DMS 273 treated with DMSO at 0.1 percent for 48 hours (cell line): ENCODE data around the gene PPFIA4.

Source experiments
- DNase-seq: peaks from one replicate; lab custom pipeline; 2025; lab: John Stamatoyannopoulos, UW

Gene PPFIA4

GRCh38 chr1:203084588-203085527 is 58.6 kb downstream of the PPFIA4 start:
- DNase-seq: no peak

GRCh38 chr1:203085528-203086406 is 59.5 kb downstream of the PPFIA4 start, which contains the start of gene MYOG:
MYOG (minus strand) TSS chr1:203086012; CDS start chr1:203085961, 51 bp downstream.
- DNase-seq: peak; percentile 74

GRCh38 chr1:203086992-203087763 is 60.9 kb downstream of the PPFIA4 start:
- DNase-seq: no peak

DNA sequence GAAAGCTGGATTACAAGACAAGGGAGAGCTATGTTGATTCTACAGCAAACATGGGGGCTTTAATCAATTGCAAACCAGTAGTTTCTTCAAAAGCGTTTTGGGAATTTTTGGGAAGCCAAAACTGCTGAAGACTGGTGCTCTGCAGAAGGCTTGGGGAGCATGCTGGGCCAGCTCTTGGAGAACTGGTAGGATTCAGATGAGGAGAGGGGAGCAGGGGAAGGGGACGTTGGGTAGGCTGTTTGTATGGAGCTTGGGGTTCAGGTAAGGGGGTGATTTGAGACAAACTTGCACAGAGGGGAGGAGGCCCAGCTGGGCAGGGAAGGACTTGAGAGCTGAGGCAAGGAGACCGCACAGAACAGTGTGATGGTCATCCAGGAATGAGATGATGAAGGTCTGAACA is 62.1 kb downstream of the PPFIA4 start:
- DNase-seq: no peak

DNA sequence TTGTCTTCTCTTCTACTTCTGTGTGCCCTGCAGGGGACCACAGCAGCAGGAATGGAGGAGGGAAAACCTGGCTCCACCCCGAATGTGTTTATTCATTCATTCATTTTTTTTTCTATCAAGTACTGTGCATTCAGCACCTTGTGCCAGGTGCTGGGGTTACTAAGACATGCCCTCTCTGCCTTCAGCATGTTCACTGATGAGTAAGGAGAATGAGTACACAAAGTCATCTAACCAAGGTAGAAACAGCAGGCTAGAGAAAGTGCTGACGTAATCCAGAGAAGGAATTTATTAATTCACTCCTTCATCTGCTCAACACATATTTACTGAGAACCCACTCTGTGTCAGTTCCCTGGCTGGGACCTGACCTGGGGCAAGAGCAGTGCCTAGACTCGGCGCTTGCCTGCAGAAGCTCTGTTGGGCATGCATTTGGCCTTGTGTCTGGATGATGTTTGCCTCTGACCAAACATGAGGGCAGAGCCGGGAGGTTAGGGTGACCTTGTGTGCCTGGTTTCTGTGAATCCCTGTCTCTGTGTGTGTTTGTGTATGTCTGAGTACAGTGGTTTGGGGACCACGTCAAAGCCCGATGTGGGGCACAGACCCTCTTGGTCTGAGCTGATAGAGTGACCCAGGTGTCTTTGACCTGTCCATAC is 62.8 kb downstream of the PPFIA4 start:
- DNase-seq: no peak

DNA sequence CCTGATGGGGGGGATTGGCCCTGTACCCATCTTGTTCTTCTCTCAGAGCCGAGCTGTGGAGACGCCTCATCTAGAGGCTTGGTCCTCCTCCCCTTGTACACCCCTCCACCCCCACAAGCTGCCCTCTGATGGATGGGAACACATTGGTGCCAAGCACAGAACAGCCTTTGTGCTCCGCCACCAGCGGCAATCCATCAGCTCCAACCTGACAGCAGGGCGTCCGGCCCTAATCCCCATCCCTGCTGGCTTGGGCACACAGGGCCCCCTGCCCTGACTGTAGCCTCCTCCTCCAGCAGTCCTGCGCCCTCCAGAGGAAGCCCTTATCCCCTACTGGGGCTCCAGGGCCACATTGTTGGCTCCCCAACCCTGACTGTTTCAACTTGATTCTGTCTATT is 63.4 kb downstream of the PPFIA4 start:
- no peak for DNase-seq

- no peak for DNase-seq
These were observed 64.3 kb downstream of the PPFIA4 start for GRCh38 chr1:203090421-203091198.

DNA sequence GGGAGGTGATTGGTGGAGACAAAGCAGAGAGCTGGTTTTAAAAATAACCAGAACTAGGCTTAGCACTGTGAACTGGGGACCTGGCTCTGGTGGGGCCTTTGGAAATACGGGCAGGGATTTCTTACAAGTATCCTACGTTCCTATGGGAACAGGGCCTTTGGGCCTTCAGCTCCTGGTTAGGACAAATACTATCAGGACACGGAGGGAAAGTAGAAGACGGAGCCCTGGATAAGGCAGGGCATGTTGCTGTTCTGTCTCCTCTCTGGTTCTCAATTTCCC is 64.8 kb downstream of the PPFIA4 start:
- DNase-seq: no peak

- DNase-seq: no peak
These were observed 65.6 kb downstream of the PPFIA4 start for GRCh38 chr1:203091761-203092330.

- DNase-seq: no peak
These were observed 67.6 kb downstream of the PPFIA4 start for GRCh38 chr1:203093754-203094410.

GRCh38 chr1:203095061-203095690 is 68.9 kb downstream of the PPFIA4 start:
- DNase-seq: no peak

DNA sequence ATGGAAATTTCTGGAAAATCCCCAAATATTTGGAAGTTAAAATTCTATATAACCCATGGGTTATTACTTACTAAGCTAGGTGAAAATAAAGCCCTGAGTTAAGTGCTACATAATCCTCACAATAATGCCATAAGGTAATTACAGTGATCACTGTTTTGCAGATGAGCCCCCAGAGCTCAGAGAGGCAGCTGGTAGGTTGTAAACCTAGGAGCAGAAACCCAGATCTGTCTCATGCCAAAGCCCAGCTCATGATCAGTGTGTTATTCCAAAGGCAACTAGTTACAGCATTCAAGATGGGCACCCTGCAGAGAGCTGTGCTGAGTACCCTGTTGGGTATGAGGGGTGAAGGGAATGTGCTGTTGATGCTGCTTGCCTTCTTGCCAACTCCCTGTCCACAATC is 70.3 kb downstream of the PPFIA4 start:
- DNase-seq: no peak

DNA sequence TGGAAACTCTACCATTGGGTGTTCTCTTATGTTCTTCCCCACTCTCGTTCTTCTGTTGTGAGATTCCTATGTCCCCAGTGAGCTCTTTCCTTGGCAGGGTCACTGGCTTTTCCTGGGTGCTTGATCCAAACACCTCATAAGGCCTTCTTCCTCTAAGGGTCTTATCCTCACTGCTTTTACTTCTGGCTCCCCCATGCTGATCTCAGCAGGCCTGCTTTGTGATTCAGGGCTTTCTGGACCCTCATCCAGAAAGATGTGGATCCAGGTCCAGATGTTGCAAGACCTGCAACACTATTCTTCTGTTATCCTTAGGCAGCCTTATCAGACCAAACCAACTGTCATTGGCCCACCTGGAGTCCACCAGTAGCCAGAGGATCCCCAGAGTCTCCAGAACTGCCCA is 70.7 kb downstream of the PPFIA4 start:
- no peak for DNase-seq

- DNase-seq: no peak
These were observed 72.2 kb downstream of the PPFIA4 start for GRCh38 chr1:203098445-203098844.

- DNase-seq: no peak
These were observed 72.7 kb downstream of the PPFIA4 start for GRCh38 chr1:203098914-203099520.

DNA sequence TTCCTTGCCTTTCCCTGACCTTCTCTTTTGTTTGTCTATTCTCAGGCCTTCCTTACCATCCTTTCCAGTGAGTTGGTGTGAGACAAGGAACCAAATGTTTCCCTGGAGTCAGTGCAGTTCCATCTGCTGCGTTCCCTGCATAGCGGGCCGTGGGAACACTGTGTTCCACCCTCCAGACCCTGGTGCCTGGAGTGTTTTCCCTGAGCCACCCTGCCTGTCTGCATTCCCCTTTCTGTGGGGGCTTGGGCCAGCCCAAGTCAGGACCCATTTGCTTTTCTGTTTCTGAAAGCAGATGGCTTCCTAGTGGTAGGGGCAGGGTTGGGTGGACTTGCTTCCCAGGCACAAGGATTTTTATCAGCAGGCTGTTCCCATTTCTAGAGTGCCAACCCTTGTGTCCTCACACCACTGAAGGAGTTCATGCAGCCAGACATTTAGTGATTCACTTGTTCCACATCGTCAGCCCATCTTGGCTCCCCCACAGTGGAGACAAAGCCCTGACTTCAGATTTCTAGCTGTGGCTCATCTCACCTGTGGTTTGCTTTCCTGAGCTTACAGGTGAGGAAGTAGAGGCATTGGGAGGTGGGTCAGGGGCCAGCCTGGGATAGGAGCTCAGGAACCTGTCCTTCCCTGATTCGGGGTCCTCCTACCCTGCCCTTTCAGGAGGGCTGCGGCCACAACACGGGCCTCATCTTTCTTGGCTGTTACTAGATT is 73.7 kb downstream of the PPFIA4 start:
- no peak for DNase-seq

DNA sequence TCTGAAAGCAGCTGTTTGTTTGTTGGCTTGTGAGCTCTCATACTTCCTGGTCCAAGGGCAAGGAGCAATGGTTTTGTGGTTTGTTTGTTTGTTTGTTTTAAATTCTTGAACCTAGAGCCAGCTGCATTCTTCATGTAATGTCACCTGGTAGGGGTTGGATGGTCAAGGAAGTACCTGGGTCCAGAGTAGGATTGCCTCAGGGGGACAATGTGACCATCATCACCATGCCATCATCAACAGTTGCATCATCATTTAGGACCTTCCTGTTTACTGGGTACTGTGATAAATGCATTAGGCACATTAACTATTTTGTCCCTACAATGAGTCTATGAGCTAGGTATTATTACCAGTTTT is 74.2 kb downstream of the PPFIA4 start:
- DNase-seq: no peak

GRCh38 chr1:203101813-203102634 is 75.7 kb downstream of the PPFIA4 start:
- peak; percentile 59 for DNase-seq
